ENCODE data around the gene CALML5. TPM values are rescaled to one million over a fixed set of nuclear protein-coding genes. Genes with fewer than 3 reads are reported as not detected.

The CALML5 gene
- total RNA-seq, 1 experiment from 2014 or later = 1.4 TPM

Other genes starting within 250 kb of the CALML5 start
- not detected in 2 replicates for gene UCN3, start 134.6 kb downstream of the CALML5 start, total RNA-seq (2014; rRNA removed; shearing (Covaris generic))
- gene TUBAL3, start 94.7 kb downstream of the CALML5 start, total RNA-seq (2014; rRNA removed; shearing (Covaris generic)) = not detected in 2 replicates
- 40.1 and 58.3 TPM in 2 replicates for gene NET1, start 87.0 kb downstream of the CALML5 start, total RNA-seq (2014; rRNA removed; shearing (Covaris generic))
- not detected in 2 replicates for gene CALML3, start 25.4 kb upstream of the CALML5 start, total RNA-seq (2014; rRNA removed; shearing (Covaris generic))
- 17.4 and 19.4 TPM in 2 replicates for gene ASB13, start 167.0 kb upstream of the CALML5 start, total RNA-seq (2014; rRNA removed; shearing (Covaris generic))
- 72.6 and 74.4 TPM in 2 replicates for gene TASOR2, start 185.3 kb upstream of the CALML5 start, total RNA-seq (2014; rRNA removed; shearing (Covaris generic))

All from HT1080 (cell line).